IMR-90 (cell line): ENCODE measurements around the gene HIF1A. TPM values are rescaled to one million over a fixed set of nuclear protein-coding genes. Genes with fewer than 3 reads are reported as not detected.
"Not testable (repeated sequence)": the region's sequence is repeated elsewhere in the genome, so short reads cannot be mapped to it uniquely, and the experiment has no call there.

Experiments
- ATAC-seq: fragments of 200-7000 bp; cut with Tn5 transposase; 2 replicates; pipeline ENCODE4 v1.9.1; 2020; ENCODE audit warnings: low read depth, mild to moderate bottlenecking, moderate library complexity
- BruUV-seq: library from RNA; stranded (reverse); fragments of 400-500 nt; replicated peaks from 2 replicates; lab custom pipeline; 2021; lab: Mats Ljungman, UMichigan
- CTCF ChIA-PET: fragments of 300-600 bp; formaldehyde crosslinking; extraction: SDS; loops from one replicate; lab custom pipeline; 2021; ENCODE audit warnings: antibody characterized with exemption; lab: Yijun Ruan, JAX
- POLR2A ChIA-PET: fragments of 300-600 bp; sonication (Branson Sonifier 250); formaldehyde crosslinking; loops from one replicate; lab custom pipeline; 2022; ENCODE audit warnings: antibody characterized with exemption; ENCODE audit not compliant: unreplicated experiment; lab: Charles Lee
- DNase-seq: peaks from one replicate; pipeline ENCODE4 v3.0.0; 2013
- H2AFZ ChIP-seq: replicated peaks from 2 replicates; pipeline ENCODE3; 2013; ENCODE audit warnings: low read length, mild to moderate bottlenecking; ENCODE audit not compliant: poor library complexity
- H2AK5ac ChIP-seq: 2 replicates; pipeline ENCODE4 v1.6.1; 2013; ENCODE audit warnings: low read depth, low read length, inconsistent platforms
- H2AK9ac ChIP-seq: replicated peaks from 2 replicates; pipeline ENCODE3; 2013; ENCODE audit warnings: mild to moderate bottlenecking, low read depth, low read length, moderate library complexity; ENCODE audit not compliant: poor library complexity
- H2BK120ac ChIP-seq: 2 replicates; pipeline ENCODE4 v1.6.1; 2013; ENCODE audit warnings: low read depth, low read length, inconsistent platforms
- H2BK15ac ChIP-seq: 3 replicates; pipeline ENCODE4 v1.6.1; 2013; ENCODE audit warnings: low read depth, low read length, inconsistent platforms
- H2BK20ac ChIP-seq: 2 replicates; pipeline ENCODE4 v1.6.1; 2013; ENCODE audit warnings: low read depth, mild to moderate bottlenecking, inconsistent platforms, low read length, moderate library complexity
- H2BK5ac ChIP-seq: 2 replicates; pipeline ENCODE4 v1.6.1; 2013; ENCODE audit warnings: mild to moderate bottlenecking, low read depth, low read length, inconsistent platforms; ENCODE audit not compliant: poor library complexity, severe bottlenecking
- H3K14ac ChIP-seq: replicated peaks from 2 replicates; pipeline ENCODE4 v1.6.1; 2013; ENCODE audit warnings: low read depth, low read length, inconsistent platforms
- H3K18ac ChIP-seq: 2 replicates; pipeline ENCODE4 v1.6.1; 2013; ENCODE audit warnings: low read depth, low read length, control low read depth
- H3K23ac ChIP-seq: 2 replicates; pipeline ENCODE4 v1.6.1; 2013; ENCODE audit warnings: low read depth, low read length, inconsistent platforms
- H3K27ac ChIP-seq: 2 replicates; pipeline ENCODE4 v1.5.1; 2013; ENCODE audit warnings: mild to moderate bottlenecking, control low read depth, low read length; ENCODE audit not compliant: insufficient read depth
- H3K27me3 ChIP-seq: 2 replicates; pipeline ENCODE4 v1.6.1; 2013; ENCODE audit warnings: low read length; ENCODE audit not compliant: control insufficient read depth, insufficient read depth
- H3K36me3 ChIP-seq: 2 replicates; pipeline ENCODE4 v1.6.1; 2013; ENCODE audit warnings: low read length, mixed read lengths; ENCODE audit not compliant: control insufficient read depth, insufficient read depth
- H3K4ac ChIP-seq: 2 replicates; pipeline ENCODE4 v1.6.1; 2013; ENCODE audit warnings: low read depth, low read length, inconsistent platforms
- H3K4me1 ChIP-seq: 2 replicates; pipeline ENCODE4 v1.6.1; 2013; ENCODE audit warnings: low read length, mixed read lengths; ENCODE audit not compliant: control insufficient read depth, insufficient read depth
- H3K4me2 ChIP-seq: 2 replicates; pipeline ENCODE4 v1.6.1; 2013; ENCODE audit warnings: low read depth, mild to moderate bottlenecking, control low read depth, low read length, moderate library complexity
- H3K4me3 ChIP-seq: 2 replicates; pipeline ENCODE4 v1.5.1; 2013; ENCODE audit warnings: low read depth, mild to moderate bottlenecking, control low read depth, low read length, moderate library complexity; ENCODE audit not compliant: insufficient read depth
- H3K56ac ChIP-seq: 2 replicates; pipeline ENCODE4 v1.6.1; 2013; ENCODE audit warnings: low read length, inconsistent platforms; ENCODE audit not compliant: insufficient read depth; ENCODE audit errors: extremely low read depth
- H3K79me1 ChIP-seq, 2 experiments: 2 replicates each; pipeline ENCODE4 v1.6.1; 2013; ENCODE audit warnings: low read length in 2 of 2, inconsistent platforms in 1 of 2, low read depth in 1 of 2
- H3K9ac ChIP-seq: 2 replicates; pipeline ENCODE4 v1.6.1; 2013; ENCODE audit warnings: low read depth, low read length, control low read depth
- H3K9me1 ChIP-seq: 2 replicates; pipeline ENCODE4 v1.6.1; 2013; ENCODE audit warnings: low read length, inconsistent platforms; ENCODE audit not compliant: insufficient read depth
- H3K9me3 ChIP-seq: 2 replicates; pipeline ENCODE4 v1.6.1; 2013; ENCODE audit warnings: low read length; ENCODE audit not compliant: control insufficient read depth, insufficient read depth
- H4K20me1 ChIP-seq: 2 replicates; pipeline ENCODE4 v1.6.1; 2013; ENCODE audit warnings: low read length, inconsistent platforms; ENCODE audit not compliant: insufficient read depth
- H4K5ac ChIP-seq: 2 replicates; pipeline ENCODE4 v1.6.1; 2013; ENCODE audit warnings: mild to moderate bottlenecking, low read depth, low read length, control low read depth
- H4K8ac ChIP-seq, 2 experiments: 2 replicates each; pipeline ENCODE4 v1.6.1; 2013; ENCODE audit warnings: low read depth in 2 of 2, low read length in 2 of 2, control low read depth in 1 of 2, inconsistent platforms in 1 of 2
- H4K91ac ChIP-seq: 2 replicates; pipeline ENCODE4 v1.6.1; 2013; ENCODE audit warnings: low read depth, low read length, inconsistent platforms; ENCODE audit not compliant: insufficient read depth
- CEBPB ChIP-seq: IDR thresholded peaks from 2 replicates; pipeline ENCODE4 v1.6.1; 2012; ENCODE audit warnings: low read depth, low read length, improper control_type of control experiment
- RAD21 ChIP-seq: IDR thresholded peaks from 2 replicates; pipeline ENCODE4 v1.6.1; 2012; ENCODE audit warnings: low read length, improper control_type of control experiment
- WGBS, 2 experiments: methylation state at CpG; one replicate each; pipeline versions ENCODE4 v1.1.5 to v1.1.7; 2013; ENCODE audit warnings: missing lambda C conversion rate in 2 of 2; ENCODE audit not compliant: insufficient read length in 1 of 2; ENCODE audit errors: extremely low coverage in 2 of 2; 5-methylcytosine and 5-hydroxymethylcytosine counted together
- dilution Hi-C: fragments of 300-500 bp; cut with HindIII; formaldehyde crosslinking; loops from one replicate; pipeline ENCODE4 v1.14.3; 2018; ENCODE audit warnings: low sequenced_read_pairs; ENCODE audit not compliant: unreplicated experiment
- in situ Hi-C: fragments of 300-500 bp; cut with MboI; formaldehyde crosslinking; loops from 3 replicates; pipeline ENCODE4 v1.14.3; 2019; ENCODE audit warnings: low sequenced_read_pairs, inconsistent platforms, mixed read lengths
- intact Hi-C: fragments of 100-400 bp; cut with micrococcal nuclease; formaldehyde crosslinking; loops from 2 replicates; pipeline ENCODE4 v1.10.0; 2022
- polyA plus RNA-seq, 3 experiments: library from polyadenylated mRNA; depleted of rRNA; stranded (reverse); fragments of >200 nt; gene quantifications; 2 replicates each; pipeline ENCODE4 v1.2.3, GENCODE V29; 2012; ENCODE audit warnings: low replicate concordance in 1 of 3
- total RNA-seq: library from RNA; depleted of rRNA; stranded (reverse); fragments of >200 nt; gene quantifications from 2 replicates; pipeline ENCODE4 v1.2.3, GENCODE V29; 2012

The HIF1A gene
- total and polyA plus RNA-seq, 2 of the 4 experiments (the other 2 are of a cell fraction), result 128 to 301 TPM

DNA sequence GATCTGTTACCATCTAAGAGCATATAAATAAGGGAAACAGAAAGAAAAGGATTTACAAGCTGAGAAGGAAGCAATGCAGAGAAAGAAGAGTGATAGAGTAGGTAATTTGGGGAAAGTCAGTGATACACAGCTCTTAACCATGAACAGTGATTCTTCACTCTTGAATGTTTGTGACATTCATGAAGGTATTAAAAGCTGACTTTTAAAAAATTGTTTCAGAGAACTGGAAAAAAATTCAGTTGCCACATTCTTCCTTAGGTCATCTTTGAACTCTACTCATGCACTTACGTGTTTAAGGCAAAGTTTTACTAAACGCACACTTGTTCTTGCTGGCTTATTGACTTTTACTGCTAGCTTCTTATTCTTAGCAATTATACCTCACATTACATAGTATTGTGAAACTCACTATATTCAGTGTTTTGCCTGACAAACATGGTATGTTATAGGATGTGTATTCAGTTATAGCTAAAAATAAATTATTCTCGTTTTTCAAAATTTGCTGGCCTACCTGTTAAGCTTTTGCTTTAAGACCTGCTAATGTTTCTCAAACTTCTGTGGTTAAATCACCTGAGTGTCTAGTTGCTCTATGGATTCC, 10.9 kb downstream of the HIF1A start:
- Histone ChIP-seq H3K4me2 (peak overlapping the region; percentile 41), H2BK20ac (no peak overlapping the region), H3K56ac (no peak overlapping the region), H4K5ac (no peak overlapping the region), H3K27ac (no peak overlapping the region), H3K4me1 (no peaks in the 10 kb centered on the region; the same call in 1 of the 2 replicates), H3K4ac (no peak overlapping the region), H3K23ac (no peak overlapping the region), H3K9me1 (0 out of 2 replicates have a peak, but pooled peaks cover 3% of the 10 kb centered on the region), H2BK15ac (no peak overlapping the region), H4K8ac (no peak overlapping the region), H4K91ac (no peak overlapping the region), H2AK9ac (no peak overlapping the region), H3K9me3 (no peaks in the 10 kb centered on the region), H3K36me3 (peaks cover 1% of the 10 kb centered on the region; the same call in 1 of the 2 replicates), H4K20me1 (peaks cover 82% of the 10 kb centered on the region), H2BK5ac (peak overlapping the region; percentile 7), H3K79me1 (peaks cover 0 to 18% of the 10 kb centered on the region in 2 experiments; a peak in 2 of 4 replicates), H3K4me3 (no peak overlapping the region), H3K18ac (no peak overlapping the region), H3K27me3 (no peaks in the 10 kb centered on the region), H2BK120ac (no peak overlapping the region), H3K14ac (no peak overlapping the region), H3K9ac (no peak overlapping the region), H2AK5ac (no peak overlapping the region), H2AFZ (no peak overlapping the region)
- no TSS peak for BruUV-seq
- in situ Hi-C loops (no loop called here), intact Hi-C loops (no loop called here), dilution Hi-C loops (loop anchor here (25.0 kb wide), 1 partner anchor 244 kb away; no protein-coding TSS in a partner anchor)
- no peak for DNase-seq
- CTCF ChIA-PET, result no interaction called here
- whole genome bisulfite sequencing, 2 experiments, result no CpG with 5 or more reads among the region's 3 CpGs
- POLR2A ChIA-PET, result interaction anchor here (1.3 kb wide), 1 partner anchor 10 kb away, joined by 7 read pairs; the partner anchor contains the start of gene HIF1A
- ATAC-seq, result no peak
- TF ChIP-seq CEBPB (peak; percentile 52; the same call in 1 of the 2 replicates), RAD21 (no peak)

- DNase-seq, H3K36me3 ChIP-seq, POLR2A ChIA-PET, H3K9me1 ChIP-seq, H3K4me3 ChIP-seq, ATAC-seq, H3K56ac ChIP-seq, H3K14ac ChIP-seq, intact Hi-C loops, H2AK5ac ChIP-seq, H2AFZ ChIP-seq, H3K4me2 ChIP-seq, H2AK9ac ChIP-seq, H3K27me3 ChIP-seq, H3K27ac ChIP-seq, H3K4ac ChIP-seq, H2BK5ac ChIP-seq, H3K4me1 ChIP-seq, in situ Hi-C loops, H3K9me3 ChIP-seq, BruUV-seq, H2BK120ac ChIP-seq, H2BK20ac ChIP-seq, H3K18ac ChIP-seq, CTCF ChIA-PET, H4K91ac ChIP-seq, H3K9ac ChIP-seq, H4K8ac ChIP-seq, H3K23ac ChIP-seq, H4K5ac ChIP-seq, H2BK15ac ChIP-seq: not testable (repeated sequence)
- peaks cover 85% of the 10 kb centered on the region for H4K20me1 ChIP-seq
- WGBS, 2 experiments, result no CpG with 5 or more reads among the region's 4 CpGs
- peaks cover 0 to 29% of the 10 kb centered on the region in 2 experiments; a peak in 2 of 4 replicates for H3K79me1 ChIP-seq
- dilution Hi-C loops, result loop anchor here (25.0 kb wide), 1 partner anchor 245 kb away; no protein-coding TSS in a partner anchor
Measured at GRCh38 chr14:61707774-61708173, 12.5 kb downstream of the HIF1A start.
